K562 (cell line): Measurements from ENCODE around the gene B4GALT4. TPM values are rescaled to one million over a fixed set of nuclear protein-coding genes. Genes with fewer than 3 reads are reported as not detected.

ENCODE experiments used
- C11orf30 ChIP-seq: fragments of 450-650 bp; IDR thresholded peaks from 2 replicates; pipeline ENCODE4 v1.6.1; 2016; ENCODE audit warnings: low read depth, mild to moderate bottlenecking
- CBFA2T3 ChIP-seq: fragments of 450-650 bp; IDR thresholded peaks from 2 replicates; pipeline ENCODE4 v1.6.1; 2017
- CBX3 ChIP-seq, 2 experiments: IDR thresholded peaks; 1 replicate in 1 of 2; 2 replicates in 1 of 2; pipeline ENCODE4 v1.6.1; 2012; ENCODE audit warnings: inconsistent platforms in 2 of 2, low read length in 2 of 2, borderline replicate concordance in 1 of 2, control low read depth in 1 of 2
- CREBBP ChIP-seq: IDR thresholded peaks from one replicate; pipeline ENCODE4 v1.6.1; 2012; ENCODE audit warnings: low read depth, mild to moderate bottlenecking, control low read depth, inconsistent platforms, low read length
- ELF2 ChIP-seq: fragments of 250-450 bp; sonication (Bioruptor Pico); IDR thresholded peaks from 2 replicates; pipeline ENCODE4 v1.5.0; 2021; ENCODE audit warnings: mild to moderate bottlenecking
- HEY1 ChIP-seq: fragments of 250-450 bp; sonication (Bioruptor Pico); IDR thresholded peaks from 2 replicates; pipeline ENCODE4 v1.5.0; 2020; ENCODE audit warnings: mild to moderate bottlenecking, moderate library complexity, borderline replicate concordance
- JUNB ChIP-seq: fragments of 450-650 bp; formaldehyde crosslinking; conservative IDR thresholded peaks from 2 replicates; pipeline ENCODE4 v1.4.0; 2020; ENCODE audit warnings: mild to moderate bottlenecking
- TFAM ChIP-seq: fragments of 250-450 bp; sonication (Bioruptor Pico); conservative IDR thresholded peaks from 2 replicates; pipeline ENCODE4 v1.5.0; 2021; ENCODE audit warnings: mild to moderate bottlenecking, moderate library complexity
- ZBTB7A ChIP-seq: IDR thresholded peaks from 2 replicates; pipeline ENCODE4 v1.6.1; 2011; ENCODE audit warnings: low read depth, mild to moderate bottlenecking, low read length, moderate library complexity, borderline replicate concordance; ENCODE audit not compliant: control insufficient read depth
- polyA plus RNA-seq, 8 experiments: library from polyadenylated mRNA; depleted of rRNA in 4 of 8; stranded (reverse) in 5 of 8; unstranded in 3 of 8; fragments of >200 nt; fragmentation: Nextera tagmentation in 2 of 8; fragmentation: Illumina TruSeq in 1 of 8; extraction: Ambion mirVana in 2 of 8; extraction: Trizol in 1 of 8; gene quantifications; 2 replicates each; pipeline versions ENCODE4 v1.2.1 to v1.2.3, GENCODE V29; 2011 to 2014; ENCODE audit warnings: inconsistent platforms in 1 of 8, missing spikeins in 1 of 8
- total RNA-seq, 7 experiments: library from RNA; depleted of rRNA in 6 of 7; stranded (reverse); fragments of >200 nt in 6 of 7; fragmentation: Illumina TruSeq in 2 of 7; extraction: Trizol in 2 of 7; gene quantifications; 2 replicates each; pipeline versions ENCODE4 v1.2.1 to v1.2.3, GENCODE V29; 2011 to 2021; ENCODE audit warnings: low replicate concordance in 1 of 7
- TF ChIP-seq, protein P1 (sequence below), 3 experiments: fragments of 200-800 bp in 1 of 3; fragments of 250-450 bp in 1 of 3; fragments of 450-650 bp in 1 of 3; sonication (Bioruptor Pico) in 1 of 3; sonication (Bioruptor generic) in 1 of 3; formaldehyde crosslinking in 1 of 3; IDR thresholded peaks; 2 replicates each; pipeline versions ENCODE4 v1.6.1 to v1.8.0; 2016 to 2022; ENCODE audit warnings: mild to moderate bottlenecking in 2 of 3, missing genetic modification characterization in 2 of 3, missing compliant biosample characterization in 1 of 3, moderate library complexity in 1 of 3
- TF ChIP-seq, protein P2 (sequence below): fragments of 450-650 bp; formaldehyde crosslinking; IDR thresholded peaks from 2 replicates; pipeline ENCODE4 v1.4.0; 2022; ENCODE audit warnings: missing genetic modification characterization
- TF ChIP-seq, protein P3 (sequence below), 2 experiments: fragments of 450-650 bp in 1 of 2; sonication (generic) in 1 of 2; formaldehyde crosslinking in 1 of 2; IDR thresholded peaks; 2 replicates each; pipeline versions ENCODE4 v1.7.1 to v1.9.0; 2016 to 2022; ENCODE audit warnings: inconsistent platforms in 1 of 2, mild to moderate bottlenecking in 1 of 2, missing genetic modification reagents in 1 of 2

Gene B4GALT4
- total and polyA plus RNA-seq, 9 of the 15 experiments (the other 6 are each of a cell fraction or from before 2014, with no cell fraction given), result 8.2 to 17.8 (median 12.2) TPM

DNA sequence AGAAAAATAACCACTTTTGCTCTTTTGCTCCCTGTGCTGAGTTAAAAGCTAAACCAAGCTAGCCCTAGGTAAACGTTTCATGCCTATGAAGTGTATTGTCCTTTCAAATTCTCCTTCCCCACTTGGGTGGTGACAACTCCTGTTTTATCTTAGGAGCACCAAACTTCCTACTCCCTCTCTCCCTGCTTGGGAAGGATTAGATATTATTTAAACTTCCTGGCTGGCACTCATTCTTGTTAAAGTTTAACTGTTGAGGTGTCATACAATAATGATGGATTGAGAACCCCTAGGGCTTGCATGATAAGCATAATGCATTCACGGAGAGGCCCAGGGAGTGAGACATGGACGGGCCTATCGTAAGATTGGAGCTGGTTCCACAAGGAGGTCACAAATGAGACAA, 29.5 kb downstream of the B4GALT4 start (continued):
- TF ChIP-seq, protein P1, sequence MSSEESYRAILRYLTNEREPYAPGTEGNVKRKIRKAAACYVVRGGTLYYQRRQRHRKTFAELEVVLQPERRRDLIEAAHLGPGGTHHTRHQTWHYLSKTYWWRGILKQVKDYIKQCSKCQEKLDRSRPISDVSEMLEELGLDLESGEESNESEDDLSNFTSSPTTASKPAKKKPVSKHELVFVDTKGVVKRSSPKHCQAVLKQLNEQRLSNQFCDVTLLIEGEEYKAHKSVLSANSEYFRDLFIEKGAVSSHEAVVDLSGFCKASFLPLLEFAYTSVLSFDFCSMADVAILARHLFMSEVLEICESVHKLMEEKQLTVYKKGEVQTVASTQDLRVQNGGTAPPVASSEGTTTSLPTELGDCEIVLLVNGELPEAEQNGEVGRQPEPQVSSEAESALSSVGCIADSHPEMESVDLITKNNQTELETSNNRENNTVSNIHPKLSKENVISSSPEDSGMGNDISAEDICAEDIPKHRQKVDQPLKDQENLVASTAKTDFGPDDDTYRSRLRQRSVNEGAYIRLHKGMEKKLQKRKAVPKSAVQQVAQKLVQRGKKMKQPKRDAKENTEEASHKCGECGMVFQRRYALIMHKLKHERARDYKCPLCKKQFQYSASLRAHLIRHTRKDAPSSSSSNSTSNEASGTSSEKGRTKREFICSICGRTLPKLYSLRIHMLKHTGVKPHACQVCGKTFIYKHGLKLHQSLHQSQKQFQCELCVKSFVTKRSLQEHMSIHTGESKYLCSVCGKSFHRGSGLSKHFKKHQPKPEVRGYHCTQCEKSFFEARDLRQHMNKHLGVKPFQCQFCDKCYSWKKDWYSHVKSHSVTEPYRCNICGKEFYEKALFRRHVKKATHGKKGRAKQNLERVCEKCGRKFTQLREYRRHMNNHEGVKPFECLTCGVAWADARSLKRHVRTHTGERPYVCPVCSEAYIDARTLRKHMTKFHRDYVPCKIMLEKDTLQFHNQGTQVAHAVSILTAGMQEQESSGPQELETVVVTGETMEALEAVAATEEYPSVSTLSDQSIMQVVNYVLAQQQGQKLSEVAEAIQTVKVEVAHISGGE (CRISPR knock-in tag; IDR thresholded peaks at IDR 0.05), result peak in 1 of 3 experiments; percentile 52; a peak in 2 of 6 replicates
- TF ChIP-seq CBX3 (IDR thresholded peaks at IDR 0.05; ENCODE audit: borderline replicate concordance in 1 of 2, low read length in 2 of 2) (no peak), CBFA2T3 (peak; percentile 89), CREBBP (no peak), ZBTB7A (no peak), JUNB (CRISPR knock-in tag) (no peak), HEY1 (CRISPR knock-in tag) (no peak), ELF2 (CRISPR knock-in tag) (no peak), TFAM (CRISPR knock-in tag) (no peak), C11orf30 (no peak)
- TF ChIP-seq, protein P2, sequence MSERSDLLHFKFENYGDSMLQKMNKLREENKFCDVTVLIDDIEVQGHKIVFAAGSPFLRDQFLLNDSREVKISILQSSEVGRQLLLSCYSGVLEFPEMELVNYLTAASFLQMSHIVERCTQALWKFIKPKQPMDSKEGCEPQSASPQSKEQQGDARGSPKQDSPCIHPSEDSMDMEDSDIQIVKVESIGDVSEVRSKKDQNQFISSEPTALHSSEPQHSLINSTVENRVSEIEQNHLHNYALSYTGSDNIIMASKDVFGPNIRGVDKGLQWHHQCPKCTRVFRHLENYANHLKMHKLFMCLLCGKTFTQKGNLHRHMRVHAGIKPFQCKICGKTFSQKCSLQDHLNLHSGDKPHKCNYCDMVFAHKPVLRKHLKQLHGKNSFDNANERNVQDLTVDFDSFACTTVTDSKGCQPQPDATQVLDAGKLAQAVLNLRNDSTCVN, result no peak
- TF ChIP-seq, protein P3, sequence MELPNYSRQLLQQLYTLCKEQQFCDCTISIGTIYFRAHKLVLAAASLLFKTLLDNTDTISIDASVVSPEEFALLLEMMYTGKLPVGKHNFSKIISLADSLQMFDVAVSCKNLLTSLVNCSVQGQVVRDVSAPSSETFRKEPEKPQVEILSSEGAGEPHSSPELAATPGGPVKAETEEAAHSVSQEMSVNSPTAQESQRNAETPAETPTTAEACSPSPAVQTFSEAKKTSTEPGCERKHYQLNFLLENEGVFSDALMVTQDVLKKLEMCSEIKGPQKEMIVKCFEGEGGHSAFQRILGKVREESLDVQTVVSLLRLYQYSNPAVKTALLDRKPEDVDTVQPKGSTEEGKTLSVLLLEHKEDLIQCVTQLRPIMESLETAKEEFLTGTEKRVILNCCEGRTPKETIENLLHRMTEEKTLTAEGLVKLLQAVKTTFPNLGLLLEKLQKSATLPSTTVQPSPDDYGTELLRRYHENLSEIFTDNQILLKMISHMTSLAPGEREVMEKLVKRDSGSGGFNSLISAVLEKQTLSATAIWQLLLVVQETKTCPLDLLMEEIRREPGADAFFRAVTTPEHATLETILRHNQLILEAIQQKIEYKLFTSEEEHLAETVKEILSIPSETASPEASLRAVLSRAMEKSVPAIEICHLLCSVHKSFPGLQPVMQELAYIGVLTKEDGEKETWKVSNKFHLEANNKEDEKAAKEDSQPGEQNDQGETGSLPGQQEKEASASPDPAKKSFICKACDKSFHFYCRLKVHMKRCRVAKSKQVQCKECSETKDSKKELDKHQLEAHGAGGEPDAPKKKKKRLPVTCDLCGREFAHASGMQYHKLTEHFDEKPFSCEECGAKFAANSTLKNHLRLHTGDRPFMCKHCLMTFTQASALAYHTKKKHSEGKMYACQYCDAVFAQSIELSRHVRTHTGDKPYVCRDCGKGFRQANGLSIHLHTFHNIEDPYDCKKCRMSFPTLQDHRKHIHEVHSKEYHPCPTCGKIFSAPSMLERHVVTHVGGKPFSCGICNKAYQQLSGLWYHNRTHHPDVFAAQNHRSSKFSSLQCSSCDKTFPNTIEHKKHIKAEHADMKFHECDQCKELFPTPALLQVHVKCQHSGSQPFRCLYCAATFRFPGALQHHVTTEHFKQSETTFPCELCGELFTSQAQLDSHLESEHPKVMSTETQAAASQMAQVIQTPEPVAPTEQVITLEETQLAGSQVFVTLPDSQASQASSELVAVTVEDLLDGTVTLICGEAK (IDR thresholded peaks at IDR 0.05), result no peak
- TF ChIP-seq, protein P3 (CRISPR knock-in tag; IDR thresholded peaks at IDR 0.05), result no peak
